Keratinocyte (primary cell): ENCODE results near the gene CMSS1. TPM values are rescaled to one million over a fixed set of nuclear protein-coding genes. Genes with fewer than 3 reads are reported as not detected.

Experiments used
- DNase-seq: peaks from one replicate; pipeline ENCODE4 v3.0.0-alpha.2; 2011; ENCODE audit warnings: low read depth, missing footprints, low spot score
- FAIRE-seq: peaks from 2 replicates; lab custom pipeline; 2011; peaks lifted over from hg19 to GRCh38; lab: Jason Lieb, UNC
- H2AFZ ChIP-seq: 2 replicates; pipeline ENCODE4 v1.6.0; 2012; ENCODE audit warnings: low read length, control low read depth, inconsistent platforms; ENCODE audit not compliant: control insufficient read depth
- H3K27ac ChIP-seq: 2 replicates; pipeline ENCODE4 v1.5.1; 2011; ENCODE audit warnings: low read length; ENCODE audit not compliant: control insufficient read depth, insufficient read depth
- H3K27me3 ChIP-seq: 3 replicates; pipeline ENCODE4 v1.6.0; 2011; ENCODE audit warnings: low read length; ENCODE audit not compliant: control insufficient read depth, insufficient read depth; ENCODE audit errors: extremely low read depth
- H3K36me3 ChIP-seq, 2 experiments: 2 replicates in 1 of 2; 3 replicates in 1 of 2; pipeline ENCODE4 v1.5.1; 2011; ENCODE audit warnings: low read length in 2 of 2, mild to moderate bottlenecking in 1 of 2; ENCODE audit not compliant: control insufficient read depth in 2 of 2, insufficient read depth in 2 of 2; ENCODE audit errors: extremely low read depth in 1 of 2
- H3K4me1 ChIP-seq: 3 replicates; pipeline ENCODE4 v1.5.1; 2011; ENCODE audit warnings: low read length; ENCODE audit not compliant: control insufficient read depth, insufficient read depth; ENCODE audit errors: extremely low read depth
- H3K4me2 ChIP-seq: 3 replicates; pipeline ENCODE4 v1.6.0; 2011; ENCODE audit warnings: low read depth, low read length; ENCODE audit not compliant: control insufficient read depth, insufficient read depth; ENCODE audit errors: extremely low read depth
- H3K4me3 ChIP-seq, 3 experiments: fragments of 200-600 bp in 1 of 3; sonication (generic) in 1 of 3; 2 replicates in 2 of 3; 3 replicates in 1 of 3; pipeline ENCODE4 v1.5.1; 2011 to 2016; ENCODE audit warnings: low read length in 3 of 3, mild to moderate bottlenecking in 3 of 3, control low read depth in 2 of 3, inconsistent platforms in 1 of 3, low read depth in 1 of 3, mixed read lengths in 1 of 3, mixed run types in 1 of 3, moderate library complexity in 1 of 3; ENCODE audit not compliant: control insufficient read depth in 2 of 3, insufficient read depth in 2 of 3; ENCODE audit errors: extremely low read depth in 1 of 3
- H3K79me2 ChIP-seq: 2 replicates; pipeline ENCODE4 v1.6.0; 2012; ENCODE audit warnings: low read length; ENCODE audit not compliant: control insufficient read depth, insufficient read depth
- H3K9ac ChIP-seq: 3 replicates; pipeline ENCODE4 v1.6.0; 2011; ENCODE audit warnings: low read length; ENCODE audit not compliant: control insufficient read depth, insufficient read depth; ENCODE audit errors: extremely low read depth
- H3K9me1 ChIP-seq: 3 replicates; pipeline ENCODE4 v1.6.0; 2011; ENCODE audit warnings: low read length; ENCODE audit not compliant: control insufficient read depth, insufficient read depth; ENCODE audit errors: extremely low read depth
- H3K9me3 ChIP-seq: 2 replicates; pipeline ENCODE4 v1.5.1; 2012; ENCODE audit warnings: low read depth, low read length; ENCODE audit not compliant: control insufficient read depth
- H4K20me1 ChIP-seq: 3 replicates; pipeline ENCODE4 v1.6.0; 2011; ENCODE audit warnings: low read length; ENCODE audit not compliant: control insufficient read depth, insufficient read depth; ENCODE audit errors: extremely low read depth
- EZH2 ChIP-seq: IDR thresholded peaks from one replicate; pipeline ENCODE4 v1.6.1; 2012; ENCODE audit warnings: inconsistent platforms, mild to moderate bottlenecking, low read length, moderate library complexity
- dilution Hi-C: fragments of 300-500 bp; cut with MboI; formaldehyde crosslinking; loops from one replicate; pipeline ENCODE4 v1.7.0; 2020; ENCODE audit warnings: low sequenced_read_pairs; ENCODE audit not compliant: extremely low pct_ligation_motif_present
- polyA plus RNA-seq, 5 experiments: library from polyadenylated mRNA; depleted of rRNA in 3 of 5; stranded (reverse) in 3 of 5; stranded (forward) in 1 of 5; unstranded in 1 of 5; fragments of >200 nt; gene quantifications; 1 replicate in 1 of 5; 2 replicates in 3 of 5; 3 replicates in 1 of 5; pipeline versions ENCODE4 v1.2.1 to v1.2.3, GENCODE V29; 2011 to 2012; ENCODE audit warnings: missing spikeins in 2 of 5, low read depth in 1 of 5, low replicate concordance in 1 of 5
- TF ChIP-seq, protein P1 (sequence below), 3 experiments: IDR thresholded peaks in 1 of 3; conservative IDR thresholded peaks in 1 of 3; optimal IDR thresholded peaks in 1 of 3; 2 replicates in 2 of 3; 3 replicates in 1 of 3; pipeline versions ENCODE3 to v1.5.1; 2011; ENCODE audit warnings: low read length in 3 of 3, mild to moderate bottlenecking in 3 of 3, moderate library complexity in 2 of 3, control low read depth in 1 of 3, inconsistent platforms in 1 of 3; ENCODE audit not compliant: insufficient read depth in 2 of 3; ENCODE audit errors: extremely low read depth in 1 of 3

The CMSS1 gene
- polyA plus RNA-seq, 1 donor (not counting 4 experiments of a cell fraction or from before 2014, with no cell fraction given) = 37.2 TPM

GRCh38 chr3:99962703-99963102 is 145.0 kb downstream of the CMSS1 start:
- Histone ChIP-seq H2AFZ (no peak overlapping the region), H3K27ac (no peak overlapping the region)
- no peak for TF ChIP-seq EZH2
- TF ChIP-seq, protein P1, sequence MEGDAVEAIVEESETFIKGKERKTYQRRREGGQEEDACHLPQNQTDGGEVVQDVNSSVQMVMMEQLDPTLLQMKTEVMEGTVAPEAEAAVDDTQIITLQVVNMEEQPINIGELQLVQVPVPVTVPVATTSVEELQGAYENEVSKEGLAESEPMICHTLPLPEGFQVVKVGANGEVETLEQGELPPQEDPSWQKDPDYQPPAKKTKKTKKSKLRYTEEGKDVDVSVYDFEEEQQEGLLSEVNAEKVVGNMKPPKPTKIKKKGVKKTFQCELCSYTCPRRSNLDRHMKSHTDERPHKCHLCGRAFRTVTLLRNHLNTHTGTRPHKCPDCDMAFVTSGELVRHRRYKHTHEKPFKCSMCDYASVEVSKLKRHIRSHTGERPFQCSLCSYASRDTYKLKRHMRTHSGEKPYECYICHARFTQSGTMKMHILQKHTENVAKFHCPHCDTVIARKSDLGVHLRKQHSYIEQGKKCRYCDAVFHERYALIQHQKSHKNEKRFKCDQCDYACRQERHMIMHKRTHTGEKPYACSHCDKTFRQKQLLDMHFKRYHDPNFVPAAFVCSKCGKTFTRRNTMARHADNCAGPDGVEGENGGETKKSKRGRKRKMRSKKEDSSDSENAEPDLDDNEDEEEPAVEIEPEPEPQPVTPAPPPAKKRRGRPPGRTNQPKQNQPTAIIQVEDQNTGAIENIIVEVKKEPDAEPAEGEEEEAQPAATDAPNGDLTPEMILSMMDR (optimal IDR thresholded peaks at IDR 0.05 in 1 of 3, IDR thresholded peaks at IDR 0.05 in 1 of 3, conservative IDR thresholded peaks at IDR 0.05 in 1 of 3; ENCODE audit: extremely low read depth in 1 of 3, insufficient read depth in 2 of 3, low read length in 3 of 3) = no peak

DNA sequence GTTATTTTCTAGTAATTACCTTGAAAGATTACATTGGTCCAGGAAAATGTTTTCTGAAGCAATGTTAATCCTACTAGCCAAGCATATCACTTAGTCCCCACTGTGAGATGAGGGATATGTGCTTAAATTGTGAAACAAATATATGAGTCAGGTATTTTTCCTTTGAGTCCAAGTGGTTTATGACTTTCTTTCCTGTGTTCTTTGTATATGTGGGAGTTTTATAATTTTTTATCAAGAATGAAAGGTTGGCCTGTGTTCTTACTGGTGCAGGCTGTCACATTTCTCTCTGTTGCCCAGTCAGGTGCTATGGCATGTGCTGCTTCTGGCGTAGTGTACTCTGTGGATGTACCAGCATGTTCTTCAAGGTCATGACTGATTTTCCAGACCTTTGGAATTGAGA is 147.4 kb downstream of the CMSS1 start:
- no peak overlapping the region for H2AFZ ChIP-seq
- H3K9me1 ChIP-seq = no peaks in the 10 kb centered on the region
- FAIRE-seq (no peak), DNase-seq (no peak)
- no peak overlapping the region for H3K27ac ChIP-seq
- H3K36me3 ChIP-seq = no peaks in the 10 kb centered on the region
- no peak for TF ChIP-seq EZH2
- TF ChIP-seq, protein P1 (optimal IDR thresholded peaks at IDR 0.05 in 1 of 3, IDR thresholded peaks at IDR 0.05 in 1 of 3, conservative IDR thresholded peaks at IDR 0.05 in 1 of 3; ENCODE audit: extremely low read depth in 1 of 3, insufficient read depth in 2 of 3, low read length in 3 of 3) = no peak
- no peaks in the 10 kb centered on the region for H3K27me3 ChIP-seq
- no peaks in the 10 kb centered on the region for H3K9me3 ChIP-seq
- peaks cover 28% of the 10 kb centered on the region for H3K4me1 ChIP-seq
- H3K4me2 ChIP-seq = no peak overlapping the region
- no peak overlapping the region for H3K9ac ChIP-seq
- dilution Hi-C loops = no loop called here
- no peaks in the 10 kb centered on the region for H4K20me1 ChIP-seq
- H3K79me2 ChIP-seq = no peaks in the 10 kb centered on the region
- H3K4me3 ChIP-seq = no peak overlapping the region

More at GRCh38 chr3:99962703-99963102, 145.0 kb downstream of the CMSS1 start:
- DNase-seq = no peak
- Histone ChIP-seq H3K4me2 (no peak overlapping the region), H3K79me2 (no peaks in the 10 kb centered on the region), H3K36me3 (no peaks in the 10 kb centered on the region), H3K4me1 (peaks cover 8% of the 10 kb centered on the region), H3K4me3 (no peak overlapping the region), H3K27me3 (no peaks in the 10 kb centered on the region), H3K9ac (no peak overlapping the region), H3K9me1 (no peaks in the 10 kb centered on the region), H3K9me3 (no peaks in the 10 kb centered on the region), H4K20me1 (no peaks in the 10 kb centered on the region)
- dilution Hi-C loops = no loop called here
- FAIRE-seq = no peak
